COR-L47 (cell line): ENCODE measurements around the gene DRAP1.

Source experiments
- DNase-seq: peaks from one replicate; lab custom pipeline; 2025; lab: John Stamatoyannopoulos, UW

The DRAP1 gene, protein sequence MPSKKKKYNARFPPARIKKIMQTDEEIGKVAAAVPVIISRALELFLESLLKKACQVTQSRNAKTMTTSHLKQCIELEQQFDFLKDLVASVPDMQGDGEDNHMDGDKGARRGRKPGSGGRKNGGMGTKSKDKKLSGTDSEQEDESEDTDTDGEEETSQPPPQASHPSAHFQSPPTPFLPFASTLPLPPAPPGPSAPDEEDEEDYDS

DNA sequence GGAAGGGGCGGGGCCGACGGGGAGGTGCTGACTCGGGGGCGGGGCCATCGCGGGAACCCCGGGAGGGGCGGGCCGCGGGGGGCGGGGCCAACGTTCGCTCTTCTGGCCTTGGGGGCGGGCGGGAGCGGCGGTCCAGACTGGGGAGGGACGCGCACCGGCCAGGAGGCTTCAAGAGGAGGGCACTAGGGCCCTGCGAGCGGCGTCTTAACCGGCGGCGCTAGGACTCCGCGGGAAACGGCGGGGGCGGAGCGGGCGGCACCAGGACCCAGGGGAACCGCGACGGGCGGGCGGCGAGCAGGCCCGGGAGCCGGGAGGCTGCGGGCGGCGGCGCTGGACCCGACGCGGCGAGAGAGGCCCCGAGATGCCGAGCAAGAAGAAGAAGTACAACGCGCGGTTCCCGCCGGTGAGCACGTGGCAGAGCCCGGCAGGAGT is at the start of gene DRAP1:
DRAP1 (plus strand) TSS at position 286 of the 432 bp plus-strand sequence; CDS start at position 362, 76 bp downstream.
- DNase-seq, result peak; percentile 99

DNA sequence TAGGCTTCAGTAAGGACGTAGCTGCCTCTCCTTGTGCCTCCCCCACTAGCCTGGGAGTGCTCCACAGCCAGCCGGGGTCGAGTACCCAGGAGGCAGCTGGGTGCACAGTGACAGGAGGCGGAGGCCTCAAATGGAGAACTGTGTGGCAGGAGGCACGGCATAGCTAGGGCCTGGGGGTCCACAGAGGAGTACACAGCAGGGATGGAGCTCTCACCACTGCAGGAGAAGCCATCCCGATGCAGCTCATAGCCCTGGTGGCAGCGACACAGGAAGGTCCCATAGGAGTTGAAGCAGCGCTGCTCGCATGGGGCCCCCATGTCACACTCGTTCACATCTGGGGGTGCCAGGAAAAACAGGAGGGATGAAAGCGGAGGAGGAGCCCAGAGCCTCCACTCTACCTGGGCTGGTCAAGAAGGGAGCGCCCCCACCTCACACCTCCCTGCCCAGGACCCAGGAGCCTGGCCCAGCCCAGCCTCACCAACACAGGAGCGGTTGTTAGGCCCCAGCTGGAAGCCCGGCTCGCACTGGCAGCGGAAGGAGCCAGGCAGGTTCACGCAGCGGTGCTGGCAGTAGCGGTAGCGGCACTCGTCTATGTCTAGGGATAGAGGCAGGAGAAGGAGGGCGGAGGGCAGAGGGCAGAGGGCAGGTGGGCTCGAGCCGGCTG is 49.5 kb upstream of the DRAP1 start:
- DNase-seq, result no peak

DNA sequence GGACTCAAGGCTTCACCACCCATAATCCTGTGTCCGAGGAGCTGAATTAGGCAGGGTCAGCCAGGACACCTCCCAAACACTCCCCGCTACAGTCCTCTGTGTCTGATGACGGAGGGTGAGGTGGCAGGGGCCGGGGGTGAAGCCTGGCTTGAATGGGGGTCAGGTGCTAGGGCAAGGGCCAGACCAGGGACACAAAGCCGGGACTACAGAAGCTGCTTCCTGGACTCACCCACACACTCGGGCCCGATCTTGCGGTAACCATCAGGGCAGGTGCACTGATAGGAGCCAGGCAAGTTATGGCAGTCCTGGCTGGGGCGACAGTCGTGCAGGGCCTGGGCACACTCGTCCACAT is 48.9 kb upstream of the DRAP1 start:
- DNase-seq, result no peak

DNA sequence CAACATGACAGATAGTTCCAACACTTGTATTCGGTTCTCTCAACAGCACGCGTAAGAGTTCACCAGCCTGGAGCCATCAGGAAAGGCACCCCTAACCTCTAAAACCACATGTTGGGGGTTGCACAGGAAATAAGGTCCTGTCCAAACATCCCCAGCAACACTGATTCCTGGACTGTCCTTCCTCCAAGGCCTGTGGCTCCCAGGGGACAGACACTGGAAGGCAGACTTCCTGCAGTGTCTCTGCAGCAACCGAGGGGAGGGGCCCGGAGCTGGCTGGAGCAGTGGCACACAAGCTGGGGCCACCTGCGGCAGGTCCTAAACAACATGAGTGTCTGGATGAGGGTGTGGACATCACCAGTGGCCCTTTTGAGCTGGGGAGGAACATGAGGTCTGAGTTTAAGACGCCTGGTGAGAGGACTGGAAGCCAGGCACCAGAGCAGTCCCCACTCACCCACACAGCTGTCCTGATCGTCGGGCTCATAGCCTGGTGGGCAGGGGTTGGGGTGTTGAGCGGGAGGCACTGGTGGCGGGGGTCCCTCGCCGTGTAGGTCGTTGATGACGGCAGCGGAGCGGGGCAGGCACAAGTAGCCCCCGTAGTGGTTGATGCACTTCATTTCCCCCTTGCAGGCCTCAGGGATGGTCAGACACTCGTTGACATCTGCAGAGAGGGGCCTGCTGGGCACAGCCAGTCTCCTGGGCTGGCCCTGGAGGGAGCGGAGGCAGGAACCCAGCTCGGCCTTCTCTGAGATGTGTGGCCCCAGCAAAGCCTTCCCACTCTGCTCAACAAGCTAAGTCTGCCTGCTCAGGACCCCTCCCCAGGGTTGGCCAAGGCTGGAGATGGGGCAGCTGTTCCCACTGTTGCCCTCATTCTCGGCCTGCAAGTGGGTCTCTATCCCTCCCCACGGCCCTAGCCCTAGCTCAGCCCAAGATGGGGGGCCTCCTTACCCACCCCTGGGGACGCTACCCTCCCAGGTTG is 48.2 kb upstream of the DRAP1 start:
- DNase-seq, result peak; percentile 66

DNA sequence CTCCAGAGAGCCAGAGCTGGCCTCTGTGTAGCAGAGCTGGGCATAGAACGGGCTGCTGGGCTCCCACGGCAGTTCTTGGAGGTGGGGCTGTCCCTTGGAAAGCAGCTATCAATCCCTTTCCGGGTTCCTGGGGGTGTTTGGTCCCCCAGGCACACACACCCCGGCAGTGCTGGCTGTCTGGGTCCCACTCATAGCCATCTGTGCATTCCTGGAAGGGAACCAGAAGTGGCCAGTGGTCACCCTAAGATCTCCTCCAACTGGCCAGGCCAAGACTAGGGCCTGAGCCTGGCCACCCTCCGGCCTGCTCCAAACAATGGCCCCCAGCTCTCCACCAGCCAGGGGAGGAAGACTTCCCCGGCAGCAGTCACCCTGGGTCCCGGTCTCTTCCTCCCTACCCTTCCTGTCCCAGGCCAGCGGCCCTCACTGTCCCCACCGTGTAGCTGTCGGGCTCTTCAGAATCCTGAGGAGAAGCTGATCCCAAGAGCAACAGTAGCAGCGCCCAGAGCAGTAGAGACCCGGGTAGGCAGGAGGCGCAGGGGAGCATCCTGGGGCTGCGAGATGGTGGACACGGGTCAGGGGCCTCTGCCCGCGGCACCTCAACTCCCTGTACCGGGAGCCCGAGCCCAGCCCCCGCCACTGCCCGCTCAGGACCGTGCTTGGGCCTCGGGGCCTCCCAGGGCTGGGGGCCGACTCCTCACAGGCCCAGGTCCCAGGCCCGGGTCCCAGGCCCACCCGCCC is 47.2 kb upstream of the DRAP1 start:
- DNase-seq, result no peak

DNA sequence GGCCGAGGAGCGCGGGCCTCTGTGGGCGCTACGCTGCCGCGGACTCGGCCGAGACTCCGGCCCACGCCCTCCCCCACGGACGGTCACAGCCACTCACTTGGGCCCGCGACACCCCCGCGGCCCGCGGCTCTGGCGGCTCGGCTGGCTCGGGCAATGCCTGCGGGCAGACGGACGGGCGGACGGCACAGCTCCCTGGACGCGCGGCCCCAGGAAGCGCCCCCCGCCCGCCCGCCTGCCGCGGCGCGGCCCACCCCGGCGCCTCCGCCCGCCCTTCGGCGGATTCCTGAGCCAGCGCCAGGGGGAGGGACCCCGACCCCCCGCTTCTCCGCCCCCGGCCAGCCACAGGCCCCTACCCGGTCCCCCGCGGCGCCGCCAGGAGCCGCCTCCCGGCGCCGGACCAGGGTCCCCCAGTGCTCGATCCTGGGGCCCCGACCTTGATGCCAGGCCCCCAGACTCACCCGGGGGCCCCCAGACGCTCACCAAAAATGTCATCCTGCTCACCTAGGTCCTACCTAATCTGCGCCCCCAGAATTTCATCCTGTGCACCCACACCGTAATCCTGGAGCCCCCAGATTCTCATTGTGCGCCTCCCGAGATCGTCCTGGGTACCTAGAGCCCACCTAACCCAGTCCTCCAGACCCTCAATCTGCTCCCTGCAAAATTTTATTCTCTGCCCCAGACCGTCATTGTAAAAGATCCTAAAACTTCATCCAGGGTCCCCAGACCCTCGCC is 46.5 kb upstream of the DRAP1 start, which contains the start of gene EFEMP2:
EFEMP2 (minus strand) TSS at position 215 of the 732 bp plus-strand sequence. CDS start 446 bp downstream, outside the sequence.
- DNase-seq, result no peak

DNA sequence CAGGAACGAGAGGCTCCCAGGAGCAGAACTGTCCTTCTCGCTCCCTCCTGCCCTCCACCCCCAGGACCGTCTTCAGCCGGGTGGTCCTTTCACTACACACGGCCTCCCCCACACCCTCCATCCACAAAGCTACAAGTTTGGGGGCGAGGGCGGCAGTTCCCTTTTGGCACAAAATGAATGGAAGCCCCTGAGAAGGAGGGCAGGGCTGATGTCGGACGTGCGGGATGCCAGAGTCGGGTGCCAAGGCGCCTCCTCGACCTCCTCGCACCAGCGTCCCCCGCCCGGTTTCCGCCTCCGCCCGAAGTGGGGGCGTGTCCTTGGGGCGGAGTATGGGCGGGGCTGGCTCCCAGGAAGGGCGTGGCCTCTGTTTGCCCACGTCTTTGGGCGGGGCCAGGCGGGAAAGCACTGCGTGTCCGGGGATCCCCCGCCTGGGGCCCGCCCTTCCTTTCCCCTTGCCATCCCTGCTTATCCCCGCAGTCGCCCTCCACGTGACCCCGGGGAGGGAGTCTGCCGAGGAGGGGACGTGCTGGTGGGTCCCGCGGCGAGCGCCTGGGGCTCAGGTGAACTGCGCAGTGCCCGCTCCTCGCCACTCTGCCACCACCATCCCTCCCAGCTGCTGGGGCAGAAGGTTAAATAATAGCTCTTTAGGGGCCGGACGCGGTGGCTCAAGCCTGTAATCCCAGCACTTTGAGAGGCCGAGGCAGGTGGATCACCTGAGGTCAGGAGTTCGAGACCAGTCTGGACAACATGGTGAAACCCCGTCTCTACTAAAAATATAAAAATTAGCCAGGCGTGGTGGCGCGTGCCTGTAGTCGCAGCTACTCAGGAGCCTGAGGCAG is 45.7 kb upstream of the DRAP1 start:
- peak; percentile 86 for DNase-seq

DNA sequence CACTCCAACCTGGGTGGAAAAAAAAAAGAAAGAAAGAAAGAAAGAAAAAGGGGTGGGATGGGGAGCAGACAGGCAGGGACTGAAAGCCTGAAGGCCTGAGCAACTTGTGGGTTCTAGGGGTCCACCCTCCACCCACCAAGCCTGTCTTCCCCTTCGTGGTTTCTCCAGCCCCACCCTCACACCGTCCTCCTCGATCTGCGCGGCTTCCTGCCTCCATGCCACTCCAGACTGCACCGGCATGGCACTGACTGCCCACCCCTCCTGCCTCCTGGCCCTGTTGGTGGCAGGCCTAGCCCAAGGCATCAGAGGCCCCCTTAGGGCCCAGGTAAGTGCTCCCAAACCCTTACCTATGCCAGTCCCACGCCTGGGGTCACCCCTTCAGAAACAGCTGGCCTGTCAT is 39.6 kb upstream of the DRAP1 start, which contains the start of gene CTSW:
CTSW (plus strand) TSS at position 221 of the 400 bp plus-strand sequence; CDS start at position 239, 18 bp downstream.
- DNase-seq, result no peak

DNA sequence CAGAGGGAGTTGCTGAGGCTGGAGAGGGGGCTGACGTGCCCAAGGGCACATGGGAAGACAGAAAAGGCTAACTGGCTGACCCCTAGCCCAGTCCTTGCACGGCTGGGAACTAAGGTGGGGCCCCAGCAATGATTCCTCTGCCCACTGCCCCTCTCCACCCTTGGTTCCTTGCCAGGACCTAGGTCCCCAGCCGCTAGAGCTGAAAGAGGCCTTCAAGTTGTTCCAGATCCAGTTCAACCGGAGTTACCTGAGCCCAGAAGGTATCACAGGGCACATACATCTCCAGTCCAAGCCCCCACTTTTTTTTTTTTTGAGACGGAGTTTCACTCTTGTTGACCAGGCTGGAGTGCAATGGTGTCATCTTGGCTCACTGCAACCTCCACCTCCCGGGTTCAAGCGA is 39.2 kb upstream of the DRAP1 start:
- no peak for DNase-seq

DNA sequence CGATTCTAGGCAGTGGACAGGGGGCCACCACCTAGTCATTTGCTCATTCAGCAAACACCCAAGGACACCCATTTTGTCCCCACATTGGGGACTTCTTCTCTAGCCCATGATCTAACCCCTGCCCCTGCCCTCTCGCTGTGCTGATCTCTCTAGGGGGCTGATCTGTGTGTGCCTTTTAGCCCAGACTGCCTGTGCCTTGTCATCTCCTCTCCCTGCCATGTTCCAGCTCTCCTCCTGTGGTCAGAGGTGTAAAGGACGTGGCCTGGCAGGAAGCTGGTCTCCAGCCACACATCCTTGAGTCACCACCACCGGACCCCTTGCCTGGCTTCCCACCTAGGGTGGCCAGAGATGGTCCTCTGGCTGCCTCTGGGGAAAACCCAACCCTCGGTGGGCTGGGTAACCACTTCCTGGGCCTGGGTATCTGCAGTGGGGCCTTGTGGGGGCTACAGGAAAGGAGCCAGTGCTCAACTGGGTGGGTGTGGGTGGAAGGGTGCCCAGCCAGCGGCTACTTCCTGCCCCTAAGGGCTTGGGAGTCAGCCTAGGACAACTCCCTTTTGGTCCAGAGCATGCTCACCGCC is 38.3 kb upstream of the DRAP1 start:
- DNase-seq, result no peak

DNA sequence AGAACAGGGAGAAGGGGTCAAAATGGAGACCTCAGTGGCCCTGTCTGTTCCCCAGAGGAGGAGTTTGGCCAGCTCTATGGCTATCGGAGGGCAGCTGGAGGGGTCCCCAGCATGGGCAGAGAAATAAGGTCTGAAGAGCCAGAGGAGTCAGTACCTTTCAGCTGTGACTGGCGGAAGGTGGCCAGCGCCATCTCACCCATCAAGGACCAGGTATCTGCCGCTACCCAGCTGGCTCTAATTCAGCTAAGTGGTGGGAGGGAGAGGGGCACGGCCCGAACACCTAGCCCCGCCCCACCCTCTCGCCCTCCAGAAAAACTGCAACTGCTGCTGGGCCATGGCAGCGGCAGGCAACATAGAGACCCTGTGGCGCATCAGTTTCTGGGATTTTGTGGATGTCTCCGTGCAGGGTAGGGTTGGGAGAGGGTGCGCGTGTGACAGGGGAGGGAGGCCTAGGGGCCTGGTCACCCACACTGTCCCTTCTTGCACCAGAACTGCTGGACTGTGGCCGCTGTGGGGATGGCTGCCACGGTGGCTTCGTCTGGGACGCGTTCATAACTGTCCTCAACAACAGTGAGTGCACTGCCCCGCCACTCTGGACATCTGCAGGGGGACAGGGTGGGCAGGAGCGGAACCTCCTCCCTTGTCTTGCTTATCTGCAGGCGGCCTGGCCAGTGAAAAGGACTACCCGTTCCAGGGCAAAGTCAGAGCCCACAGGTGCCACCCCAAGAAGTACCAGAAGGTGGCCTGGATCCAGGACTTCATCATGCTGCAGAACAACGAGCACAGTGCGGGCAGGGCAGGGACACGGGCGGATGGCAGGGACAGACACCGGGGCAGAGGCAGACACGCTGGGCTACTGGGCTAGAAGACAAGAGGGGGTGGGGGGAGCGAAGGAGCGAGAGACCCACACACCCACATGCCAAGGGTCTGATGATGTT is 36.8 kb upstream of the DRAP1 start:
- no peak for DNase-seq

DNA sequence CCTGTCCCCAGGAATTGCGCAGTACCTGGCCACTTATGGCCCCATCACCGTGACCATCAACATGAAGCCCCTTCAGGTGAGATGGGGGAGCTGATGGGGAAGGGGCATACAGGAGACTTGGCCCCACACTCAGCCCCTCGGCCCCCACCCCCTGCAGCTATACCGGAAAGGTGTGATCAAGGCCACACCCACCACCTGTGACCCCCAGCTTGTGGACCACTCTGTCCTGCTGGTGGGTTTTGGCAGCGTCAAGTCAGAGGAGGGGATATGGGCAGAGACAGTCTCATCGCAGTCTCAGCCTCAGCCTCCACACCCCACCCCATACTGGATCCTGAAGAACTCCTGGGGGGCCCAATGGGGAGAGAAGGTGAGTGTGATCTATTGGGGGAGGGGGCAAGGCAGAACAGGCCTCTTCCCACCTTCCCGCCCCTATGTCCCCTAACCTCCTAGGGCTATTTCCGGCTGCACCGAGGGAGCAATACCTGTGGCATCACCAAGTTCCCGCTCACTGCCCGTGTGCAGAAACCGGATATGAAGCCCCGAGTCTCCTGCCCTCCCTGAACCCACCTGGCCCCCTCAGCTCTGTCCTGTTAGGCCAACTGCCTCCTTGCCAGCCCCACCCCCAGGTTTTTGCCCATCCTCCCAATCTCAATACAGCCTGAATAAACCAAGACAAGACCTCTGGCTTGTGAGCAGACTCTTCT is 36.0 kb upstream of the DRAP1 start:
- DNase-seq, result no peak

DNA sequence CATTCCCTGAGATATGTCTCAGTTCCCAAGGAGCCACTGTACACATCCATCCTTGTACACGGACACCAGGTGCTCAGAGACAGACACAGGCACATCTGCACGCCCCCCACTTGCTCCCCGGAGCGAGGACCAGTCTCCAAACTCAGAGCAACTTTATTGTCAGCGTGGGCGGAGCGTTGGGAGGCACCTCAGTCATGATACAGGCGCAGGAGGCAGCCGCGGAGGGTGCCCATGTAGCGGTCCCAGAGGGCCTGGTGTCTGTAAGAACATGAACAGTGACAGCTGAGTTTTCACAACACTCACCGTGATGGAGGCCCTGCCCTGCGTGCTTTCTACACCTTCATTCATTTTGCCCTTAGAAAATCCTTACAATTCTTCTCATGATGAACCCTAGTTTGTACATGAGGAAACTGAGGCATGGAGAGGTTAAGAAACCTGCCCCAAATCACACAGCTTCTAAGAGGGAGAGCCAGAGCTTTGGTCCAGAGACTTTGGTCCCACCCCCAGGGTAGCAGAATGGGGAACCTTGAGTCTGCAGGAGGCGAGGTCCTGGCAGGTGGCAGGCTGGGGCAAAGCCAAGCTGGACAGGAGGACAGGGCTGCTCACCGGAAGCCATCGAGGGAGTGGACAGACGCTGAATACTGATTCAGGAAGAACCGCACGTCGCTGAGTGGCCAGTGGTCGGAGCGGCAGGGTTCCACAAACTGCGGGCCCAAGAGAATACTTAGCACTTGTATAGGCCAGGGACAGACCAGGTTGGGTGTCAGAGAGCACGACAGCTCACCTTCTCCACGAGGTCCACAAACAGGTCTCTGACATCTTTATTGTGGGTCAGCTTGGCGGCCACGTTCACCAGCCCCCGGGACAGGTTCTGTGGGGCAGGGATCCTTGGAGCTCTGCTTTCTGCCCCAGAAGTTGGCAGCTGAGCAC is 35.2 kb upstream of the DRAP1 start:
- no peak for DNase-seq

DNA sequence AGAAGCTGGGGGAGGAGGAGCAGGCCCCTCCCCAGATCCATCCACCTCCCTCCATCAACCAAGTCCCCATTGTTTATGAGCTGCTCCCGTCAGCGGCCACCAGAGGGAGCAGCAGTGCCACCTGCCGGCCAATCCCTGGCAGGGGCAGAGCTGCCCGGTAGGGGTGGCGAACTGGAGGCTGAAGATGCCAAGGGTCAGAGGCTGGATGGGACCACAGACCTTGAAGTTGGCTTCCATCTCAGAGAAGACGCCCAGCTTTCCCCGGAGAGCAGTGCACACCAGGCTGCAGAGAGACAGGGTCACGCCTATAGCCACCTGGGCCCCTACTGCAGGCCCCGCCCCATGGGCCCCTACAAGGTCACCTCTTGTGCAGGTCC is 34.5 kb upstream of the DRAP1 start:
- peak; percentile 41 for DNase-seq

DNA sequence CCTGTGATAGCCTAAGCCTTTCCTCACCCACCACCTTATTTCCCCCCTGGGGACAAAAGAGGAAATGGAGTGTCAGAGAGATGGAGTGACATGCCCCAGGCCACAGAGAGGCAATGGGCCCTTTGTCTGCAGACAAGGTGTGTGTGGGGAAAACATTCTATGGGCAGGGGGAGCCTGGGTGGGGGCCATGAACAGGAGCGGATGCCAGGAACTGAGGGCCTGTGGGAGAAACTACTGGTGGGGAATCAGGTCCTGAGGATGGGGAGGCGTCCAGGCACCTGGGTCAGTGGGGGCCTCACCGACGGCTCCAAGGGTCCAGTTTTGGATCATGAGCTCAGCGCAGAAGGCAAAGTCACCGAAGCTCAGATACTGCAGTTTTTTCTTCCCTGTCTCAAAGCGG is 34.0 kb upstream of the DRAP1 start:
- no peak for DNase-seq

DNA sequence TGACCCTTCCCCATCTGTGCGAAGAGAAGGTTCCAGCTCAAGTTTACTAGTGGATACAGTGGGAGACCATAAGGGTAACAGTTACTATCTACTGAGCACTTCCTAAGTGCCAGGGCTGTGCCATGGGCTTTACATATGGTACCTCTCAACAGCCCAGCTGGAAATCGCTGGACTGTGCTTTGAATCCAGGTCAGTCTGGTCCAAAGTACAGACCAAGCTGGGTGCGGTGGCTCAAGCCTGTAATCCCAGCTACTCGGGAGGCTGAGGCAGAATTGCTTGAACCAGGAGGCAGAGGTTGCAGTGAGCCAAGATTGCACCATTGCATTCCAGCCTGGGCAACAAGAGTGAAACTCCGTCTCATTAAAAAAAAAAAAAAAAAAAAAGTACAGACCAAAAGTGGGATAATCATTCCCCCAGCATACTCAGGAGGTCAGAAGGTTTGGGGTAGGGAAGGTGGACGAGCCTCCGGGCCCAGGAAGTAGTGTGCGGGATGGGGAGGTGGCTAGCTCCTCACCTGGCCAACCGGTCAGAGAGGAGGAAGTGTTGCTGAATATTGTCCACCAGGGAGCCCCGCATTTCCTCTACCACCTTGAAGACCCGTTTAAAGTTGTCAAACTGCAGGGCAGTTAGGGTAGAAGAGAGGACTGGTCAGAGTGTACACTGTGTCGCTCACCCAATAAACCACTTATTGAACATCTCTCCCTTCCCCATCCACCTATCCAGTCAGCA is 33.3 kb upstream of the DRAP1 start:
- no peak for DNase-seq
